Smooth muscle cell (in vitro differentiated cells): ENCODE measurements around the gene LPCAT3. TPM values are rescaled to one million over a fixed set of nuclear protein-coding genes. Genes with fewer than 3 reads are reported as not detected.

Source experiments
- DNase-seq: peaks from one replicate; lab custom pipeline; 2025; ENCODE audit not compliant: unreplicated experiment; lab: John Stamatoyannopoulos, UW
- H2AFZ ChIP-seq: fragments of 200-600 bp; sonication (generic); 2 replicates; pipeline ENCODE4 v1.6.0; 2016; ENCODE audit warnings: antibody characterized with exemption, low read depth, mild to moderate bottlenecking
- H3F3A ChIP-seq: fragments of 200-600 bp; sonication (generic); 2 replicates; pipeline ENCODE4 v1.6.0; 2017; ENCODE audit warnings: antibody characterized with exemption, low read depth
- H3K27ac ChIP-seq: fragments of 200-600 bp; sonication (generic); 2 replicates; pipeline ENCODE4 v1.5.1; 2016; ENCODE audit warnings: low read depth, mild to moderate bottlenecking
- H3K27me3 ChIP-seq: fragments of 200-600 bp; sonication (generic); 2 replicates; pipeline ENCODE4 v1.6.1; 2016; ENCODE audit warnings: low read depth, mild to moderate bottlenecking
- H3K36me3 ChIP-seq: fragments of 200-600 bp; sonication (generic); 2 replicates; pipeline ENCODE4 v1.5.1; 2016; ENCODE audit warnings: low read depth
- H3K4me1 ChIP-seq: fragments of 200-600 bp; sonication (generic); 2 replicates; pipeline ENCODE4 v1.5.1; 2016; ENCODE audit warnings: low read depth
- H3K4me2 ChIP-seq: fragments of 200-600 bp; sonication (generic); 2 replicates; pipeline ENCODE4 v1.6.0; 2016; ENCODE audit warnings: mild to moderate bottlenecking
- H3K4me3 ChIP-seq: fragments of 200-600 bp; sonication (generic); 2 replicates; pipeline ENCODE4 v1.5.1; 2016; ENCODE audit warnings: mild to moderate bottlenecking
- H3K79me2 ChIP-seq: fragments of 200-600 bp; sonication (generic); 2 replicates; pipeline ENCODE4 v1.6.0; 2016; ENCODE audit warnings: low read depth, mild to moderate bottlenecking
- H3K9ac ChIP-seq: fragments of 200-600 bp; sonication (generic); 2 replicates; pipeline ENCODE4 v1.6.0; 2016; ENCODE audit warnings: low read depth
- H3K9me3 ChIP-seq: fragments of 200-600 bp; sonication (generic); replicated peaks from 2 replicates; pipeline ENCODE4 v1.5.1; 2016; ENCODE audit warnings: low read depth
- H4K20me1 ChIP-seq: fragments of 200-600 bp; sonication (generic); 2 replicates; pipeline ENCODE4 v1.6.0; 2016; ENCODE audit warnings: low read depth
- WGBS: methylation state at CpG from one replicate; pipeline ENCODE4 v1.1.7; 2016; ENCODE audit warnings: low lambda C conversion rate; 5-methylcytosine and 5-hydroxymethylcytosine counted together
- polyA plus RNA-seq: library from polyadenylated mRNA; unstranded; fragments of >200 nt; fragmentation: Nextera tagmentation; extraction: Ambion mirVana; gene quantifications from 2 replicates; pipeline ENCODE4 v1.2.1, GENCODE V29; 2016
- total RNA-seq: library from RNA; depleted of rRNA; stranded (reverse); fragments of >200 nt; gene quantifications from 2 replicates; pipeline ENCODE4 v1.2.3, GENCODE V29; 2014
- TF ChIP-seq, protein P1 (sequence below): fragments of 200-600 bp; sonication (generic); IDR thresholded peaks from 2 replicates; pipeline ENCODE4 v1.5.1; 2017; ENCODE audit warnings: borderline replicate concordance, mild to moderate bottlenecking, antibody characterized with exemption; ENCODE audit not compliant: insufficient read depth, poor library complexity, severe bottlenecking

LPCAT3 gene
- total and polyA plus RNA-seq, 2 experiments from 2014 or later = 28.3 to 35.9 TPM

GRCh38 chr12:7006639-7007038, 11.6 kb downstream of the LPCAT3 start:
- Histone ChIP-seq H2AFZ (no peak overlapping the region), H4K20me1 (peaks cover 4% of the 10 kb centered on the region), H3K36me3 (no peaks in the 10 kb centered on the region), H3K4me1 (no peaks in the 10 kb centered on the region), H3K27ac (no peak overlapping the region), H3K27me3 (no peaks in the 10 kb centered on the region), H3K4me3 (no peak overlapping the region), H3K4me2 (no peak overlapping the region), H3F3A (no peaks in the 10 kb centered on the region), H3K79me2 (no peaks in the 10 kb centered on the region), H3K9ac (no peak overlapping the region), H3K9me3 (no peaks in the 10 kb centered on the region)
- TF ChIP-seq, protein P1, sequence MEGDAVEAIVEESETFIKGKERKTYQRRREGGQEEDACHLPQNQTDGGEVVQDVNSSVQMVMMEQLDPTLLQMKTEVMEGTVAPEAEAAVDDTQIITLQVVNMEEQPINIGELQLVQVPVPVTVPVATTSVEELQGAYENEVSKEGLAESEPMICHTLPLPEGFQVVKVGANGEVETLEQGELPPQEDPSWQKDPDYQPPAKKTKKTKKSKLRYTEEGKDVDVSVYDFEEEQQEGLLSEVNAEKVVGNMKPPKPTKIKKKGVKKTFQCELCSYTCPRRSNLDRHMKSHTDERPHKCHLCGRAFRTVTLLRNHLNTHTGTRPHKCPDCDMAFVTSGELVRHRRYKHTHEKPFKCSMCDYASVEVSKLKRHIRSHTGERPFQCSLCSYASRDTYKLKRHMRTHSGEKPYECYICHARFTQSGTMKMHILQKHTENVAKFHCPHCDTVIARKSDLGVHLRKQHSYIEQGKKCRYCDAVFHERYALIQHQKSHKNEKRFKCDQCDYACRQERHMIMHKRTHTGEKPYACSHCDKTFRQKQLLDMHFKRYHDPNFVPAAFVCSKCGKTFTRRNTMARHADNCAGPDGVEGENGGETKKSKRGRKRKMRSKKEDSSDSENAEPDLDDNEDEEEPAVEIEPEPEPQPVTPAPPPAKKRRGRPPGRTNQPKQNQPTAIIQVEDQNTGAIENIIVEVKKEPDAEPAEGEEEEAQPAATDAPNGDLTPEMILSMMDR = no peak
- 99% methylated on average over 3 of the region's 3 CpGs for WGBS
- no peak for DNase-seq

- no peak overlapping the region for H3K4me2 ChIP-seq
- no peaks in the 10 kb centered on the region for H3K27me3 ChIP-seq
- no peaks in the 10 kb centered on the region for H3F3A ChIP-seq
- H3K9me3 ChIP-seq = no peaks in the 10 kb centered on the region
- no peaks in the 10 kb centered on the region for H3K4me1 ChIP-seq
- no peak overlapping the region for H3K27ac ChIP-seq
- no peak overlapping the region for H3K4me3 ChIP-seq
- TF ChIP-seq, protein P1 = no peak
- peaks cover 4% of the 10 kb centered on the region for H4K20me1 ChIP-seq
- no peak overlapping the region for H3K9ac ChIP-seq
- H3K79me2 ChIP-seq = no peaks in the 10 kb centered on the region
- no peak overlapping the region for H2AFZ ChIP-seq
- H3K36me3 ChIP-seq = no peaks in the 10 kb centered on the region
- WGBS = 87% methylated on average over 2 of the region's 2 CpGs
- no peak for DNase-seq
Measured at GRCh38 chr12:7005311-7005710, 13.0 kb downstream of the LPCAT3 start.

GRCh38 chr12:7004840-7005239, 13.4 kb downstream of the LPCAT3 start:
- H3K36me3 ChIP-seq = no peaks in the 10 kb centered on the region
- no peaks in the 10 kb centered on the region for H3K79me2 ChIP-seq

More at GRCh38 chr12:7004840-7005239, 13.4 kb downstream of the LPCAT3 start:
- no peak for DNase-seq
- H3K9me3 ChIP-seq = no peaks in the 10 kb centered on the region
- H3K27ac ChIP-seq = no peak overlapping the region
- TF ChIP-seq, protein P1 = no peak
- H3F3A ChIP-seq = no peaks in the 10 kb centered on the region
- H4K20me1 ChIP-seq = peaks cover 4% of the 10 kb centered on the region
- no peak overlapping the region for H3K9ac ChIP-seq
- no peak overlapping the region for H3K4me3 ChIP-seq
- H3K27me3 ChIP-seq = no peaks in the 10 kb centered on the region
- H2AFZ ChIP-seq = no peak overlapping the region
- 96% methylated on average over 2 of the region's 2 CpGs for WGBS
- no peaks in the 10 kb centered on the region for H3K4me1 ChIP-seq
- H3K4me2 ChIP-seq = no peak overlapping the region
